ENCODE data around the gene CBL. TPM values are rescaled to one million over a fixed set of nuclear protein-coding genes. Genes with fewer than 3 reads are reported as not detected.

Gene CBL
- total and polyA plus RNA-seq, 10 of the 15 experiments (the other 5 are each of a cell fraction or from before 2014, with no cell fraction given): 3.9 to 27.1 (median 9.5) TPM

DNA sequence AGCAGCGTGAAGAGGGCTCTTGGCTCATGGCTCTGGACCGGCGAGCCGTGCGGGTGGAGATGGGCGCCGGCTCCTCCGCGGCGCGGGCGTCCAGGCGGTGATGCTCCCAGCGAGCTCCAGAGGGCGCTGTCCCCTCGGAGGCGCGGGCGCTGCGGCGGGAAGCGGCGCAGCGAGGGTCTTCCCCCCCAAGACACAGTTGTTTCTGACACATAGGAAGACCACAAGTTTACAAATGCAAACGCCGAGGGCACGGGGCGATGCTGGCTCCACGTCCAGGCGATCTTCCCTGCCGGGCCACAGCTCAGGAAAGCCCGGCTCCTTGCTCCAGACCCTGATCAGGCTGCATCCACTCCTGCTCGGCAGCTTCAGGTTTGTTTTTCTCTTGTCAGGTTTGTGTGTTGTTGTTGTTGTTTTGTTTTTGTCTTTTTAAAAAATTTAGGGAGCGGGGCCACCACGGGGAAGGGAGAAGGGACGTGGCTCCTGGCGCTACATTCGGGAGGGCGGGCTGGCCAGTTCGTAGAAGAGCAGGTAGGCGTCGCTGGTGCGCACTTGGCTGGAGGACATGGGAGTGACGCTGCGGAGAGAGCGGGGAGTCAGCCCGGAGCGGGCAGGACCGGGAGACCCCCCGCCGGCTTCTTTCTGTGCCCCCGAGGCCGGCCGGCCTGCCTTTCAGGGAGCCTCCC is 150.4 kb downstream of the CBL start (continued):
- TF ChIP-seq, protein P1, sequence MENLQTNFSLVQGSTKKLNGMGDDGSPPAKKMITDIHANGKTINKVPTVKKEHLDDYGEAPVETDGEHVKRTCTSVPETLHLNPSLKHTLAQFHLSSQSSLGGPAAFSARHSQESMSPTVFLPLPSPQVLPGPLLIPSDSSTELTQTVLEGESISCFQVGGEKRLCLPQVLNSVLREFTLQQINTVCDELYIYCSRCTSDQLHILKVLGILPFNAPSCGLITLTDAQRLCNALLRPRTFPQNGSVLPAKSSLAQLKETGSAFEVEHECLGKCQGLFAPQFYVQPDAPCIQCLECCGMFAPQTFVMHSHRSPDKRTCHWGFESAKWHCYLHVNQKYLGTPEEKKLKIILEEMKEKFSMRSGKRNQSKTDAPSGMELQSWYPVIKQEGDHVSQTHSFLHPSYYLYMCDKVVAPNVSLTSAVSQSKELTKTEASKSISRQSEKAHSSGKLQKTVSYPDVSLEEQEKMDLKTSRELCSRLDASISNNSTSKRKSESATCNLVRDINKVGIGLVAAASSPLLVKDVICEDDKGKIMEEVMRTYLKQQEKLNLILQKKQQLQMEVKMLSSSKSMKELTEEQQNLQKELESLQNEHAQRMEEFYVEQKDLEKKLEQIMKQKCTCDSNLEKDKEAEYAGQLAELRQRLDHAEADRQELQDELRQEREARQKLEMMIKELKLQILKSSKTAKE (IDR thresholded peaks at IDR 0.05; ENCODE audit: low read depth, poor library complexity, severe bottlenecking): no peak
- TF ChIP-seq ZNF622 (IDR thresholded peaks at IDR 0.05) (no peak), CHD1 (IDR thresholded peaks at IDR 0.05; ENCODE audit: low read depth, low read length) (no peak), ZNF274 (IDR thresholded peaks at IDR 0.05; ENCODE audit: insufficient read depth, insufficient read length) (no peak), ZNF217 (IDR thresholded peaks at IDR 0.05) (no peak), MTA2 (IDR thresholded peaks at IDR 0.05; ENCODE audit: low read depth) (no peak), FOXM1 (IDR thresholded peaks at IDR 0.05; ENCODE audit: low read depth, low read length) (no peak), EGR1 (IDR thresholded peaks at IDR 0.05; ENCODE audit: borderline replicate concordance in 1 of 2, low read depth in 2 of 2, low read length in 2 of 2) (no peak), NFXL1 (IDR thresholded peaks at IDR 0.05; ENCODE audit: borderline replicate concordance) (no peak), HDAC6 (IDR thresholded peaks at IDR 0.05; ENCODE audit: unreplicated experiment) (no peak), SP1 (IDR thresholded peaks at IDR 0.05; ENCODE audit: low read depth, low read length) (no peak), GABPA (IDR thresholded peaks at IDR 0.05; ENCODE audit: low read depth) (no peak), MTA3 (IDR thresholded peaks at IDR 0.05; ENCODE audit: borderline replicate concordance, low read length) (no peak), MEF2A (IDR thresholded peaks at IDR 0.05; ENCODE audit: insufficient read depth, low read depth, low read length) (no peak), EP300 (IDR thresholded peaks at IDR 0.05; ENCODE audit: borderline replicate concordance in 1 of 2, control insufficient read depth in 1 of 2, low read depth in 2 of 2, low read length in 2 of 2) (no peak), NFIC (IDR thresholded peaks at IDR 0.05; ENCODE audit: low read depth, low read length) (no peak)
- TF ChIP-seq, protein P2, sequence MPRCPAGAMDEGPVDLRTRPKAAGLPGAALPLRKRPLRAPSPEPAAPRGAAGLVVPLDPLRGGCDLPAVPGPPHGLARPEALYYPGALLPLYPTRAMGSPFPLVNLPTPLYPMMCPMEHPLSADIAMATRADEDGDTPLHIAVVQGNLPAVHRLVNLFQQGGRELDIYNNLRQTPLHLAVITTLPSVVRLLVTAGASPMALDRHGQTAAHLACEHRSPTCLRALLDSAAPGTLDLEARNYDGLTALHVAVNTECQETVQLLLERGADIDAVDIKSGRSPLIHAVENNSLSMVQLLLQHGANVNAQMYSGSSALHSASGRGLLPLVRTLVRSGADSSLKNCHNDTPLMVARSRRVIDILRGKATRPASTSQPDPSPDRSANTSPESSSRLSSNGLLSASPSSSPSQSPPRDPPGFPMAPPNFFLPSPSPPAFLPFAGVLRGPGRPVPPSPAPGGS (IDR thresholded peaks at IDR 0.05; ENCODE audit: borderline replicate concordance, insufficient read depth, low read depth, low read length, poor library complexity, severe bottlenecking): no peak
- TF ChIP-seq, protein P3, sequence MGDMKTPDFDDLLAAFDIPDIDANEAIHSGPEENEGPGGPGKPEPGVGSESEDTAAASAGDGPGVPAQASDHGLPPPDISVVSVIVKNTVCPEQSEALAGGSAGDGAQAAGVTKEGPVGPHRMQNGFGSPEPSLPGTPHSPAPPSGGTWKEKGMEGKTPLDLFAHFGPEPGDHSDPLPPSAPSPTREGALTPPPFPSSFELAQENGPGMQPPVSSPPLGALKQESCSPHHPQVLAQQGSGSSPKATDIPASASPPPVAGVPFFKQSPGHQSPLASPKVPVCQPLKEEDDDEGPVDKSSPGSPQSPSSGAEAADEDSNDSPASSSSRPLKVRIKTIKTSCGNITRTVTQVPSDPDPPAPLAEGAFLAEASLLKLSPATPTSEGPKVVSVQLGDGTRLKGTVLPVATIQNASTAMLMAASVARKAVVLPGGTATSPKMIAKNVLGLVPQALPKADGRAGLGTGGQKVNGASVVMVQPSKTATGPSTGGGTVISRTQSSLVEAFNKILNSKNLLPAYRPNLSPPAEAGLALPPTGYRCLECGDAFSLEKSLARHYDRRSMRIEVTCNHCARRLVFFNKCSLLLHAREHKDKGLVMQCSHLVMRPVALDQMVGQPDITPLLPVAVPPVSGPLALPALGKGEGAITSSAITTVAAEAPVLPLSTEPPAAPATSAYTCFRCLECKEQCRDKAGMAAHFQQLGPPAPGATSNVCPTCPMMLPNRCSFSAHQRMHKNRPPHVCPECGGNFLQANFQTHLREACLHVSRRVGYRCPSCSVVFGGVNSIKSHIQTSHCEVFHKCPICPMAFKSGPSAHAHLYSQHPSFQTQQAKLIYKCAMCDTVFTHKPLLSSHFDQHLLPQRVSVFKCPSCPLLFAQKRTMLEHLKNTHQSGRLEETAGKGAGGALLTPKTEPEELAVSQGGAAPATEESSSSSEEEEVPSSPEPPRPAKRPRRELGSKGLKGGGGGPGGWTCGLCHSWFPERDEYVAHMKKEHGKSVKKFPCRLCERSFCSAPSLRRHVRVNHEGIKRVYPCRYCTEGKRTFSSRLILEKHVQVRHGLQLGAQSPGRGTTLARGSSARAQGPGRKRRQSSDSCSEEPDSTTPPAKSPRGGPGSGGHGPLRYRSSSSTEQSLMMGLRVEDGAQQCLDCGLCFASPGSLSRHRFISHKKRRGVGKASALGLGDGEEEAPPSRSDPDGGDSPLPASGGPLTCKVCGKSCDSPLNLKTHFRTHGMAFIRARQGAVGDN (IDR thresholded peaks at IDR 0.05): no peak
- TF ChIP-seq, protein P4, sequence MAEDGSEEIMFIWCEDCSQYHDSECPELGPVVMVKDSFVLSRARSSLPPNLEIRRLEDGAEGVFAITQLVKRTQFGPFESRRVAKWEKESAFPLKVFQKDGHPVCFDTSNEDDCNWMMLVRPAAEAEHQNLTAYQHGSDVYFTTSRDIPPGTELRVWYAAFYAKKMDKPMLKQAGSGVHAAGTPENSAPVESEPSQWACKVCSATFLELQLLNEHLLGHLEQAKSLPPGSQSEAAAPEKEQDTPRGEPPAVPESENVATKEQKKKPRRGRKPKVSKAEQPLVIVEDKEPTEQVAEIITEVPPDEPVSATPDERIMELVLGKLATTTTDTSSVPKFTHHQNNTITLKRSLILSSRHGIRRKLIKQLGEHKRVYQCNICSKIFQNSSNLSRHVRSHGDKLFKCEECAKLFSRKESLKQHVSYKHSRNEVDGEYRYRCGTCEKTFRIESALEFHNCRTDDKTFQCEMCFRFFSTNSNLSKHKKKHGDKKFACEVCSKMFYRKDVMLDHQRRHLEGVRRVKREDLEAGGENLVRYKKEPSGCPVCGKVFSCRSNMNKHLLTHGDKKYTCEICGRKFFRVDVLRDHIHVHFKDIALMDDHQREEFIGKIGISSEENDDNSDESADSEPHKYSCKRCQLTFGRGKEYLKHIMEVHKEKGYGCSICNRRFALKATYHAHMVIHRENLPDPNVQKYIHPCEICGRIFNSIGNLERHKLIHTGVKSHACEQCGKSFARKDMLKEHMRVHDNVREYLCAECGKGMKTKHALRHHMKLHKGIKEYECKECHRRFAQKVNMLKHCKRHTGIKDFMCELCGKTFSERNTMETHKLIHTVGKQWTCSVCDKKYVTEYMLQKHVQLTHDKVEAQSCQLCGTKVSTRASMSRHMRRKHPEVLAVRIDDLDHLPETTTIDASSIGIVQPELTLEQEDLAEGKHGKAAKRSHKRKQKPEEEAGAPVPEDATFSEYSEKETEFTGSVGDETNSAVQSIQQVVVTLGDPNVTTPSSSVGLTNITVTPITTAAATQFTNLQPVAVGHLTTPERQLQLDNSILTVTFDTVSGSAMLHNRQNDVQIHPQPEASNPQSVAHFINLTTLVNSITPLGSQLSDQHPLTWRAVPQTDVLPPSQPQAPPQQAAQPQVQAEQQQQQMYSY (CRISPR knock-in tag; IDR thresholded peaks at IDR 0.05): no peak

All from GM12878 (cell line).